NCI-H460 (cell line): Measurements from ENCODE around the gene MRPL18. TPM values are rescaled to one million over a fixed set of nuclear protein-coding genes. Genes with fewer than 3 reads are reported as not detected.
"Not testable (repeated sequence)": the region's sequence is repeated elsewhere in the genome, so short reads cannot be mapped to it uniquely, and the experiment has no call there.

Experiments
- DNase-seq: peaks from one replicate; pipeline ENCODE4 v3.0.0-alpha.2; 2016; ENCODE audit warnings: low read depth; ENCODE audit errors: extremely low read depth
- total RNA-seq: library from RNA; depleted of rRNA; stranded (reverse); fragments of >200 nt; shearing (Covaris generic); gene quantifications from 2 replicates; pipeline ENCODE4 v1.2.3, GENCODE V29; 2014

MRPL18 gene
- total RNA-seq, 1 experiment from 2014 or later = 104 TPM

DNA sequence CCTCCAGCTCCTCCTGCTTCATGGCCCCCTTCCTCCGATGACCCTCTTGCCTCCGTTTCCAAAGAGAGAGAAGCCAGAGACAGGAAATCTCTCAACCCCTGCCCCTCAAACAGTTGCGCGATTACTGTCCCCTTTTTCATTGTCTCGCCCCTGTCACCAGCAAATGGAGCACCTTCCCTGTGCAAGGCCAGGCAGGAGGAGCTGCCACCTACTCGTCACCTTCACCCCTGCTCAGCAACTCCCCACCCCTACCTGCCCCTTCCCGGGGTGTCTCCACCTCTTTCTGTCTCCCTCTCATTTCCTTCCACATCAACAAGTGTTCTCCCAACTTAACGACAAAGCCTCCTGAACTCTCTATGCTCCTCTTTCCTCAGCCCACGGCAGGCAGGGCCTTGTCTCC lies 23.5 kb downstream of the MRPL18 start:
- no peak for DNase-seq

GRCh38 chr6:159815410-159815809 lies 25.1 kb downstream of the MRPL18 start:
- DNase-seq = no peak

DNA sequence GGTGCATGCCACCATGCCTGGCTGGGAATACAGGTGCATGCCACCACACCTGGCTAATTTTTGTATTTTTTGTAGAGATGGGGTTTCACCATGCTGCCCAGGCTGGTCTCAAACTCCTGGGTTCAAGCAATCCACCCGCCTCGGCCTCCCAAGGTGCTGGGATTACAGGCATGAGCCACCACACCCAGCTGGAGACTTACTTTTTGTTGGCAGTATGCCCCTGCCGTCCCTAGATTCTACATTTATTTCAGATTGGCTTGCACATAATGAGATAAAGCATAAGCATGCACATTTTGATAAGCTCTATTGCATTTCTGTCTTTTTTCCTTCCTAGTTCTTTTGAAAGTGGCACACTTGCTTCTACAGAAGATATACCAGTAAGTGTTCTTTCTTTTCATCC lies 26.5 kb downstream of the MRPL18 start:
- not testable (repeated sequence) for DNase-seq

GRCh38 chr6:159817951-159818739 lies 27.9 kb downstream of the MRPL18 start:
- no peak for DNase-seq

GRCh38 chr6:159819098-159819497 lies 28.8 kb downstream of the MRPL18 start:
- DNase-seq = no peak

- no peak for DNase-seq
Measured at GRCh38 chr6:159819932-159820640, 29.8 kb downstream of the MRPL18 start.

GRCh38 chr6:159821122-159821521 lies 30.9 kb downstream of the MRPL18 start:
- no peak for DNase-seq

GRCh38 chr6:159821726-159822125 lies 31.5 kb downstream of the MRPL18 start:
- DNase-seq = no peak

GRCh38 chr6:159823953-159824352 lies 33.7 kb downstream of the MRPL18 start:
- DNase-seq = no peak

- not testable (repeated sequence) for DNase-seq
Measured at GRCh38 chr6:159824690-159825089, 34.4 kb downstream of the MRPL18 start.

GRCh38 chr6:159826004-159826403 lies 35.7 kb downstream of the MRPL18 start:
- DNase-seq = no peak

DNA sequence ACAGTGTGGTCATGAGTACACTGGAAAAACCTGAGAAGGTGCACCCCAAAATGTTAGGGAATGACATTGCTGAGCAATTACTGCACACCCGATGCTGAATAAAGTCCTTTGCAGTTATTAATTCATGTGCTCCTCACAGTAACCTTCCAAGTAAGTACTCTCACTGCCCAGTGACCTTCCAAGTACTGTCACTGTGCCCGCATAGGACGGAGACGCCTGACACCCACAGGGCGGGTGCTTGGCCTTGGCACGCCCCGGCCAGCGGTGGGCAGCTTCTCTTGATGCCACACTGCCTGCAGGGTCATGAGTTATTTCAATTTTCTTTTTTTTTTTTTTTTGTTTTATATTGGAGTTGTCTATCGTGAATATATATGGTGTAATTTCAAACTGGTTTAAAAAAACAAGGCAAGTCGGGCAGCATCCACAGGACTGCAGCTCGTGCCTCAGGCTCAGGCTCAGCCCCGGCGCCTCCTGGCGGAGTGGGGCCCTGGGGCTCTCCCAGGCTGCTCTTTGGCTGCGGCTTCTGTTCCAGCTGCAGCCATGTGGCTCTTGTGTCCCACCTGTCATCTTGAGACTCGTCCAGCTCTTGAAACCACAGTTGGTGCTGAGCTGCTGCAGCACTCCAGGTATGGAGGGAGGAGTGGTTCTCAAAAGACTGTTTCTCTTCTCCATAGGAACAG lies 36.8 kb downstream of the MRPL18 start:
- DNase-seq = no peak

DNA sequence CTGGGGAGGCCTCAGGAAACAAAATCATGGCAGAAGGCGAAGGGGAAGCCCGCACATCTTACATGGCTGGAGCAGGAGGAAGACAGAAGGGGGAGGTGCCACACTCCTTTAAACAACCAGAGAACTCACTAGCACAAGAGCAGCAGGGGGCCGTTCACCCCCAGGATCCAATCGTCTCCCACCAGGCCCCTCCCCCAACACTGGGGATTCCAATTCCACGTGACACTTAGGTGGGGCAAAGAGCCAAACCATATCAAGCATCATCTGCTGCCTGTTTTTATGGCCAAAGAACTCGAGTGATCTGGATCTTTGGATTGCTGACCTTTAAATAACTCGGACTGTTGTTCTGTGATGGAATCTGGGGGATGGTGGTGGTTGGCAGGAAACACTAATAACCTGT lies 37.8 kb downstream of the MRPL18 start:
- DNase-seq = no peak

DNA sequence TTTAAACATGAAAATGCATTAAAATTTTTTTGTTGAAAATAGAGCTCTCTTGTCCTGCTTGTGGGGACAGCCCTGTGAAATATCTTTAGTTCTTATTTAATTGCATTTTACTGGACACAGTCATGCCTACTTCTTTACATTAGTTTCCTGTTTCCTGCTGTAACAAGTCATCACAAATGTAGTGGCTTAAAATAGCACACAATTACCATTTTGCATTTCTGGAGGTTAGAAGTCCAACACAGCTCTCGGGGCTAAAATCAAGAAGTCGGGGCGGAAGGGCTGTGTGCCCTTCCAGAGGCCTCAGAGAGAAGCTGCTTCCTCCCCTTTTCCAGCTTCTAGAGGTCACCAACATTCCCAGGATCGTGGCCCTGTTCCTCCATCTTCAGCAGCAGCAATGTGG lies 39.3 kb downstream of the MRPL18 start:
- DNase-seq = no peak

- no peak for DNase-seq
Measured at GRCh38 chr6:159830501-159831372, 40.5 kb downstream of the MRPL18 start.

GRCh38 chr6:159831373-159831679 lies 41.1 kb downstream of the MRPL18 start:
- no peak for DNase-seq

- DNase-seq = no peak
Measured at GRCh38 chr6:159832946-159833345, 42.7 kb downstream of the MRPL18 start.

DNA sequence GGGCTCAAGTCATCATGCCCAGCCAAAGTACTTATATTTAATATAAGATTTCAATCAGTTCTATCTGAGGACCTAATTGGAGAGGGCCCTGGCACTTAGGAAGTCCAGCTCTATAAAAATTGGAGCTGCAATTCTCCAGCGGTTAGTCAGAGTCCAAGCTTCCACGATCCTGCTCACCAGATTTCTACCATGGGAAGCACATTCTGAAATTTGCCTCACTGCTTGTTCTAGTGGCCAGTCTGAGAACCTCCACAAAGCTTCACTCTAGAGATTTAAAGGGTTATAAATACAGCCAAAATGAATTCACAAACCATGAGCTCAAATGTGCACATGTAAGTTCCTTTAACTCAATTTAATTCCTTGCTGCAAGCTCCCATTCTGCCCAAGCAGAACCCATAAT lies 43.3 kb downstream of the MRPL18 start:
- no peak for DNase-seq

DNA sequence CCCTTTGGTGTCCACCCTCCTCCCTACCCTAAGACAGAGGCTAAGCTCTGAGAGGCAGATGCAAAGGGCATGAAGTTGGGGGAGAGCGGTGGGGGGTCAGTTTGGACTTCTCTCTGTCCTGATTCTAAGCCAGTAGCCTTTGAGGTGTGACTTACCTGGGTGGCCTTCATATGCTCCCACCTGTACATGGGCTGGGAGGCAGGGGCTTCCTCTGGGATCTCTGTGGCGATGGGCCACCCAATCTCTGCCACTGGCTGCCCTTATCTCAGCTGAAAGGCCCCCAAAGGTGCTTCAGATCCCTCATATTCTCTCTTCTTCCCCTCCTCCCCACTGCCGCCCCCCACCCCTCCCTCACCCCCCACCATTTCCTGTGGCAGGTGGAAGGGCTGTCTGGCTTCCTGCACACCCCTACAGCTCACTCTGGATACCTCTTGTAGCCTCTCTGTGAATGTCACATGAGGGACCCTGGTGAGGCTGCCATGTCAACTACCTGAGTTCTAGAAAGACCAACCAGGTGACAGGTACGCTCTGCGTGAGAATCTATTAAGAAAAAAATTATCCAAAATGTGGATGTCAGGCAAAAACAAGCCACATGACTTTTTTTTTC lies 43.8 kb downstream of the MRPL18 start:
- DNase-seq = no peak

DNA sequence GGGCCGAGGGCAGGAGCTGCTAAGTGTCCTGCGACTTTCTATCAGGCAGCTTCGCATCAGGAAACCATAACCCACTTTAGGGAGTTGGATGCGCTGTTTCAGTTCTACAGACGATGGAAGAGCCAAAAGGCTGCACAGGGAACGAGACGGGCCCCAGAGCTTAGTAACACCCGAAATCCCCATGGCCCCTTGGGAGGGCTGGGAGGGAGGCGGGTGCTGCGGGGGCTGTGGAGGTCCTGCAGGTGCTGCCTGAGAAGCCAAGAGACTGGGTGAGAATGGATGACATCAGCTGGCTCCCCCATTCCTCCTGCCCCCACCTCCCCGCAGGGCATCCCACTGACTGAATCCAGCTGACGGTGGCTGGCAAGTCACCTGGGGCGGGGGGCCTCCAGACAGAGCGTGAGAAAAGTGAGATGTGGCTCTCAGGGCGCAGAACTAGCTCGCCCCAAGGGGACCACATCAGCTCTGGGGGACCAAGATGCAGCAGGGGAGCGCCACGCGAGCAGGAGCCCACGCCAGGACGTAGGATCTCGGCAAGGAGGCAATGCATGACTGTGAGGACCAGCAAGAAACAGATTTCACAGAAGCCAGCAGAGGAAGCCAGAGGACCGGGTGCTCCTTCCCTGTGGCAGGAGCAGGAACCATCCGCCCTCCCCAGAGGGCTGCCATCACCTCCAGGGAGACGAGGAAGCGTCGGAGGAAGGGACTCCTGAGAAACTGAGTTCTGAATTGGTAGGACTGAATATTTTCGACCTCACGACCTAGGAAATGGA lies 46.6 kb downstream of the MRPL18 start:
- no peak for DNase-seq
